ENCODE measurements around the gene GPX4. TPM values are rescaled to one million over a fixed set of nuclear protein-coding genes. Genes with fewer than 3 reads are reported as not detected.

The GPX4 gene
- total and polyA plus RNA-seq, 9 of the 15 experiments (the other 6 are each of a cell fraction or from before 2014, with no cell fraction given): 61.4 to 661 (median 349) TPM

DNA sequence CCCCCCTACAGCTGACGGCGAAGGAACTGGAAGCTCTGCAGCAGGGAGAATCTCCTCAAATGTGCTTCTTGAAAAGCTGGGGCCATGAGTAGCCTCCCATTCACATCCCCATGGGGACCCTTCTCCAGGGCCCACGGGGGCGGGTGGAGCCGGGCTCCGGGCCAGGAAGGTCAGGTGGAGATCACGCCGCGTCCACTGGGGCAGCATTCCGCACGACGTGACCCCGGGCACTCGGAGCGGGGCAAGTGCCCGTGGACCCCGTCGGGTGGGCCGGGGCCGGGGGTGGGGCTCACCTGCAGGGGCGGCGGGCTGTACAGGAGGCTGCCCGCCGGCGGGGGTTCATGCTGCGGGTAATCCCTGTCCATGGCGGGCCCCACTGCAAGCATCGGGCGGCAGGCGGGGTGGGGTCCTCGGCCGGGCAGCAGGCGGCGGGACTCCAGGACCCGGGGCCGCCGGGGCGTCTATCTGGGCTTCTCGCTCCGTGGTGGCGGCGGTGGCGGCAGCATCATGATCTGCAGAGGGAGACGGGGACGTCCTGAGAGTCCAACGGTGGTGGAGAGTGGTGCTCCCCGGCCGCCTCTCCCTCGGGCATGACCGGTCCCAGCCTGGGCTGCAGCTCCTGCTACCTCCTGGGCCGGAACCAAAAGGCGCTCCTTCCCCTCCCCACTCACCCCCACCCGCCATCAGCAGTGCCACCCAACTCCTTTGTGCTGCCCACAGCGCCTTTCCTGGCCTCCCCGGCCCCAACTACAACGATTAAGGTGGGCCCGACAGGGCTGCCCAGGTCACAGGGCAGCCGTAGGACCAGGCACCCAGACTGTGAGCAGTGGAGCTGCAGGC lies 50.3 kb downstream of the GPX4 start:
- no TSS peak for BruUV-seq (replicated peaks)
- DNase-seq (ENCODE audit: extremely low read depth in 1 of 4, low spot score in 3 of 4) (no peak), ATAC-seq (no peak), FAIRE-seq (no peak)
- Histone ChIP-seq H3K27me3 (ENCODE audit: control insufficient read depth in 2 of 2, insufficient read depth in 2 of 2, low read length in 2 of 2) (no peaks in the 10 kb centered on the region), H3K4me3 (no peak overlapping the region), H3K9ac (ENCODE audit: insufficient read depth in 1 of 2, low read depth in 2 of 2, low read length in 2 of 2) (peak overlapping the region in 1 of 2 experiments; percentile 20; a peak in 1 of 4 replicates), H3K9me3 (replicated peaks; ENCODE audit: control insufficient read depth, insufficient read depth, low read depth, low read length) (no peaks in the 10 kb centered on the region), H3K4me1 (replicated peaks in 1 of 2; ENCODE audit: control insufficient read depth in 2 of 2, insufficient read depth in 2 of 2, low read length in 2 of 2) (peaks cover 0 to 63% of the 10 kb centered on the region in 2 experiments; a peak in 2 of 5 replicates), H3K4me2 (ENCODE audit: insufficient read depth, low read length) (no peak overlapping the region), H3K27ac (ENCODE audit: extremely low read depth, low read depth, low read length) (no peak overlapping the region), H3K9me1 (ENCODE audit: control insufficient read depth, insufficient read depth, low read length) (no peaks in the 10 kb centered on the region), H3K36me3 (ENCODE audit: control insufficient read depth, insufficient read depth, low read length) (peaks cover 37% of the 10 kb centered on the region; the same call in 1 of the 3 replicates), H4K20me1 (replicated peaks; ENCODE audit: control insufficient read depth, insufficient read depth, low read length) (no peaks in the 10 kb centered on the region), H2AFZ (ENCODE audit: low read depth, low read length) (no peak overlapping the region), H3K79me2 (ENCODE audit: control insufficient read depth, insufficient read depth, low read length) (peaks cover 19% of the 10 kb centered on the region; the same call in 2 of the 3 replicates)
- WGBS (ENCODE audit: insufficient coverage, low coverage, missing lambda C conversion rate): 93% methylated on average over 36 of the region's 58 CpGs
- intact Hi-C loops (cut with micrococcal nuclease): no loop called here
- TF ChIP-seq ZSCAN29 (IDR thresholded peaks at IDR 0.05) (no peak), EP300 (IDR thresholded peaks at IDR 0.05; ENCODE audit: low read length) (no peak), SRSF3 (IDR thresholded peaks at IDR 0.05; ENCODE audit: insufficient read depth, low read length) (no peak), ZC3H11A (IDR thresholded peaks at IDR 0.05; ENCODE audit: low read depth, low read length) (no peak), GATAD2A (IDR thresholded peaks at IDR 0.05) (no peak), LEF1 (IDR thresholded peaks at IDR 0.05) (no peak), ZNF780A (CRISPR knock-in tag; IDR thresholded peaks at IDR 0.05) (no peak), ZNF143 (CRISPR knock-in tag; IDR thresholded peaks at IDR 0.05) (no peak), HIVEP1 (CRISPR knock-in tag; IDR thresholded peaks at IDR 0.05) (no peak), ZNF830 (CRISPR knock-in tag; IDR thresholded peaks at IDR 0.05) (no peak), FOS (IDR thresholded peaks at IDR 0.05; ENCODE audit: extremely low read depth, insufficient read length) (no peak), VEZF1 (CRISPR knock-in tag; IDR thresholded peaks at IDR 0.05) (no peak), NR1H2 (CRISPR knock-in tag; IDR thresholded peaks at IDR 0.05) (no peak), NFATC3 (IDR thresholded peaks at IDR 0.05) (no peak), SOX6 (IDR thresholded peaks at IDR 0.05) (no peak), ZNF174 (CRISPR knock-in tag; IDR thresholded peaks at IDR 0.05) (no peak), ATF7 (IDR thresholded peaks at IDR 0.05) (no peak), U2AF1 (optimal IDR thresholded peaks at IDR 0.05; ENCODE audit: low read depth, low read length) (no peak)
- TF ChIP-seq, protein P1, sequence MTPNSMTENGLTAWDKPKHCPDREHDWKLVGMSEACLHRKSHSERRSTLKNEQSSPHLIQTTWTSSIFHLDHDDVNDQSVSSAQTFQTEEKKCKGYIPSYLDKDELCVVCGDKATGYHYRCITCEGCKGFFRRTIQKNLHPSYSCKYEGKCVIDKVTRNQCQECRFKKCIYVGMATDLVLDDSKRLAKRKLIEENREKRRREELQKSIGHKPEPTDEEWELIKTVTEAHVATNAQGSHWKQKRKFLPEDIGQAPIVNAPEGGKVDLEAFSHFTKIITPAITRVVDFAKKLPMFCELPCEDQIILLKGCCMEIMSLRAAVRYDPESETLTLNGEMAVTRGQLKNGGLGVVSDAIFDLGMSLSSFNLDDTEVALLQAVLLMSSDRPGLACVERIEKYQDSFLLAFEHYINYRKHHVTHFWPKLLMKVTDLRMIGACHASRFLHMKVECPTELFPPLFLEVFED (CRISPR knock-in tag; conservative IDR thresholded peaks at IDR 0.05): no peak
- TF ChIP-seq, protein P2, sequence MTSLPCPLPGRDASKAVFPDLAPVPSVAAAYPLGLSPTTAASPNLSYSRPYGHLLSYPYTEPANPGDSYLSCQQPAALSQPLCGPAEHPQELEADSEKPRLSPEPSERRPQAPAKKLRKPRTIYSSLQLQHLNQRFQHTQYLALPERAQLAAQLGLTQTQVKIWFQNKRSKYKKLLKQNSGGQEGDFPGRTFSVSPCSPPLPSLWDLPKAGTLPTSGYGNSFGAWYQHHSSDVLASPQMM (CRISPR knock-in tag; IDR thresholded peaks at IDR 0.05): no peak
- in situ Hi-C loops (cut with MboI): no loop called here
- ChIA-PET CTCF (ENCODE audit: low intra/inter-chr PET ratio) (no interaction called here), POLR2A (no interaction called here)
